CD4-positive, alpha-beta T cell treated with Interleukin-1 beta for 1 hour (primary cell): ENCODE measurements around the gene MSI2.

Experiments
- DNase-seq, 2 donors: peaks; one replicate each; pipeline ENCODE4 v3.0.0-alpha.2; 2020 to 2022

MSI2 gene

GRCh38 chr17:57350266-57350665 is 93.9 kb downstream of the MSI2 start:
- no peak for DNase-seq

GRCh38 chr17:57352665-57353175 is 96.4 kb downstream of the MSI2 start:
- no peak for DNase-seq

GRCh38 chr17:57354673-57355072 is 98.3 kb downstream of the MSI2 start:
- no peak for DNase-seq

DNA sequence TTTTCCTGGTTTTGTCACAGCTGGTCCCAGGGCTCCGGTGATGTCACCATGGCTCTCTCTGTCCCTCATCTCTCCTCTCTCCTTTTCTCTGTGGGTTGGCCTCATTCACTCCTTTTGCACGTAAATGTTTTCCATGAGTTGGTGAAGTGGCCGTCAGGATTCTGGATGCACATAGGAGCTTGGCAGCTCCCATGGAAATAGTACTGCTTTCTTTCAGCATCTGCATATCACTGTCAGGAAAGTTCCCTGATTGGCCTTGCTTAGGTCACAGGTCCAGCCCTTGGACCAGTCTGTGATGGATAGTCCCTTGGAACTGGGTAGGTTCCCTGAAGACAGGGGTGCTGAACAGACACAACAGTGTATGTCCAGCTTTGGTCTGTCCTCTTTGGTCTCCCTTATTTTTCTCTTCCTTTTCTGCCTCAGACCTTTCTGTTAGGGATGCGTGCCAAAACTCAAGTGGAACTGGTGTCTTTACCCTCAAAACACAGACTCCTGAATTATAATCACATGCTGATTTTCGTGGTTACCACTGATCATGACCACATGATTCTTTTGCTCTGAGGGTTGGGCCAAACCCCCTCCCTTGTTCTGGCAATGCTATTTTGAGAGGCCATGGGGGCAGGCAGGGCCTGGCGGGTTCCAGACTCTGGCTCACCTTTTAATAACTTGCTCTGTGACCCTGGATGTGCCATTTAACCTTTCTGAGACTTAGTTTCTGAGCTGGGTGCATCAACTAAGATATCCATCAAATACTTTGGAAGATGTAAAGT is 99.0 kb downstream of the MSI2 start:
- DNase-seq: no peak

GRCh38 chr17:57356153-57356718 is 99.9 kb downstream of the MSI2 start:
- DNase-seq: no peak

DNA sequence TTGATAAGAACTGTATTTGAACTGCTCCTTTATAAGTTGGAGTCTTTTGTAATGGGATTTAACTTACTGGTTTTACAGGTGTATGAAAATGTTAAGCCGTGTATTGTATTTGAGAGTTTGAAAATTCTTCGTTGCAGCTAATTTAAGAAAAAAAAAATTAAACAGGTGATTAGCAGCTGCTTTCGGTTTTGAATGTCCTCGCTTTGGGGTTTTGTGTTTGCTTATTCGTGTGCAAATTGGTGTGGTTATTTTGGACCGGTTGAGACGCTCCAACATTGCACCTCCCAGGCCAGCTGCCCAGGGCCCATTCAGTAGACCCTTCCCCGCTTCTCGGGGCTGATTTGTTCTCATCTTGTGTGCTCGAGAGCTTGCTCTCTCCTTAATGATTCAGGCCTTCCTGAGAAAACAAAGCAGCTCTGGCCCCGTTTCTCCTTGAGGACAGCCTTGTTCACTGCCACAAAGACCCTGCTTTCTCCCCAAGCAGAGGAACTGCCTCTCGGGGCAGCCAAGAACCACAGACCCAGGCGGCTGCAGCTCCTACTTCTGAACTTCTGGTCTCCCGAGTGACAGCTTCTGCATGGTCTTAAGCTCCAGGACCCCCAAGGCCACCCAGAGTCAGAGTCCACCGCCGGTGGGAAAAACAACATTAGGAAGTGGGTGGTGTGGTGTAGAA is 100.5 kb downstream of the MSI2 start:
- DNase-seq: no peak

GRCh38 chr17:57357392-57357784 is 101.1 kb downstream of the MSI2 start:
- DNase-seq: no peak

DNA sequence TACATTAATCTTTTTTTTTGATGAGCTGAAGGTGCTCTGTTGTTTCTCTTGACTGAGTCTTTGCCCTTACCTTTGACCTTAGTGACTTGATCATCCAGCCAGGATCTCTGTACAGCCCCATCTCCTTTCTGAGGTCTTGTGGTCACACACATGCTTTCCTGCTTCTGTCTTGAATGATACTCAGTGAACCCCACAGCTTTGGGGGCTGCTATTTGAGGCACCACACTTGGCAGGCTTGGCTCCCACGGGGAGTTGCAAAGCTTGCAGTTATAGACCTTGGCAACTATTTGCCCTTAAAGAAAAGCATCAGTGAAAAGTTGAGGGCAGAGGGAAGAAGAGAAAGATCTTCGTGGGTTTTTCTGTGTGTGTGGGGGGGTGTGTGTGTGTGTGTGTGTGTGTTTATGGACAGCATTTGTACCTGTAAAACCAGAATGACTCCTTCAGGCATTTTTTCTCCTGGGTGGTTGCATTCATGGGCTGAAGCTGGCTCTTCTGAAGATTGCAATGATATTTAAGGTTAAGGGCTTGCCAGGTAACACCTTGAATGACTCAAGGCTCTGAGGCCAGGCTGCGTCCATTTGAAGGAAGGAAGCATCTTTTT is 101.6 kb downstream of the MSI2 start:
- DNase-seq: no peak

DNA sequence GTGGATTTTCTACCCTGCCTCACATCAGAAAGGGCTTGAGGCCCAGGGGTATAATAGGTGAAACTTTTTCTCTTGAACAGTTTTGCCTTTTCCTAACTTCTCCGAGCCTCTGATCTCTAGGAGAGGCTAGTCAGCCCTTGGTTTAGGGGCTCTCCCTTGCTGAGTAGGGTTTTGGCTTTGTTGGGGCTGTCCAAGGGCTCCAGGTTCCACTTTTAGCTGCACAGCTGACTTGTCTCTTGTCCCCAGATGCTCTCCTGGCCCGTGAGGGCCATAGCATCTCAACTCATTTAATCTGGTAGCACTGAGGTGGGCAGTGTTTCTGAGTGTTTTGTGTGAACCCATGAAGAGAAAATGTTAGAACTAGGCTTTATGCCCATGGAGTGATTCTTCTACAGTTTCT is 103.9 kb downstream of the MSI2 start:
- no peak for DNase-seq

- no peak for DNase-seq
Measured at GRCh38 chr17:57362797-57363556, 106.7 kb downstream of the MSI2 start.

DNA sequence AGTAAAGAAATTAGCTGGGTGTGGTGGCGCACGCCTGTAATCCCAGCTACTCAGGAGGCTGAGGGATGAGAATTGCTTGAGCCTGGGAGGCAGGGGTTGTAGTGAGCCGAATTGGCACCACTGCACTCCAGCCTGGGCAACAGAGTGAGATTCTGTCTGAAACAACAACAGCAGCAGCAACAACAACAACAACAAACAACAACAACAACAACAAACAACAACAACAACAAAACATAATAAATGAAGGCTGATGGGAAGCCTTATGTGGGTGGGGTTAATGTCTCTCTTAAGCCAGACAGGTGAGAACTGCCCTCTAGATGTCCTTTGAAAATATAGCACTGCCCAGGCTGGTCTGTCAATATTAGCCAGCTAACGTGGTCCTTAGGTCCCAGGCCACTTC is 107.3 kb downstream of the MSI2 start:
- no peak for DNase-seq

- DNase-seq: no peak
Measured at GRCh38 chr17:57363998-57364643, 107.8 kb downstream of the MSI2 start.

GRCh38 chr17:57365420-57365819 is 109.1 kb downstream of the MSI2 start:
- DNase-seq: no peak

- DNase-seq: no peak
Measured at GRCh38 chr17:57366177-57366557, 109.8 kb downstream of the MSI2 start.

GRCh38 chr17:57366558-57367351 is 110.4 kb downstream of the MSI2 start:
- no peak for DNase-seq

- no peak for DNase-seq
Measured at GRCh38 chr17:57368637-57369336, 112.5 kb downstream of the MSI2 start.

DNA sequence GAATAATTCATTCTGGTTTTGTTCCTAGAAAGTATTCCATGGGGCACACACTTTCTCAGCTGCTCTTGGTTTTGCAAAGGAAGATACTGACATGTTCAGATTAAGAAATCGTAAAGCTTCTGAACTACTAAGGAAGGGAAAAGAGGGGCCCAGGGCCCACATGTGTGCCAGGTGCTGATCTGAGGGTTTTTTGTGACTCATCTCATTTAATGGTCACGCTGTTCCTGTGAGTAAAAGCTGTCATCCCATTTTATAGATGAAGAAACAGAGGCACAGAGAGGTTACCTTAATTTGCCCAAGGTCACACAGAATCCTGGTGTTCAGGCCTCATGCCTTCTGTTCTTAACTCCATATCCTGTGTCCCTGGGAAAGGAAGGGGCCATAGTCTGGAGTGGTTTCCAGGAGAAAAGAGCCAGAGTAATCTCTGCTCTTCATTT is 113.2 kb downstream of the MSI2 start:
- no peak for DNase-seq

- no peak for DNase-seq
Measured at GRCh38 chr17:57370037-57370581, 113.8 kb downstream of the MSI2 start.

DNA sequence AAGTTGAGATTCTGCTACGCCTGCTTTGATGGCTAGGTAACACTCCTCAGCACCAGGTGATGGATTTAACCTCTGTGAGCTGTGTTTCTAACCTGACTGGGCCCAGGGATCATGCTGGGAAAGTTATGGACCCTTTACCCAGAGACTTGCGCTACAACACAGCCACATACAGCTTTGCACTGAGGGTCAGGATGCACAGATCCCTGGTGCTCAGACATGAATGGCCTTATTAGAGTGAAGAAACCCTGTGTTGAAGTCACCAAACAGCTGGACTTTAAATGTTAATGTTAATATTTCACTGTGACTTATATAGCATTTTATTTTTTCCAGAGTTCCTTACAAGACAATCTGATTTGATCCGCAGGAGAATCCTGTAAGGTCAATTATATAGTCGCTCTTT is 114.3 kb downstream of the MSI2 start:
- no peak for DNase-seq

GRCh38 chr17:57372156-57372555 is 115.8 kb downstream of the MSI2 start:
- DNase-seq: no peak
